Ishikawa (cell line): Measurements from ENCODE around the gene NF2.

Experiments used
- CEBPB ChIP-seq: IDR thresholded peaks from 2 replicates; pipeline ENCODE4 v1.6.1; 2012
- CREB1 ChIP-seq: IDR thresholded peaks from 2 replicates; pipeline ENCODE4 v1.6.1; 2012; ENCODE audit warnings: low read depth
- EGR1 ChIP-seq: IDR thresholded peaks from 2 replicates; pipeline ENCODE4 v1.6.1; 2012
- EP300 ChIP-seq: IDR thresholded peaks from 2 replicates; pipeline ENCODE4 v1.6.1; 2012; ENCODE audit warnings: borderline replicate concordance
- FOXM1 ChIP-seq: IDR thresholded peaks from 2 replicates; pipeline ENCODE4 v1.6.1; 2012; ENCODE audit warnings: low read depth, borderline replicate concordance
- NFIC ChIP-seq: IDR thresholded peaks from 2 replicates; pipeline ENCODE4 v1.6.1; 2012
- RAD21 ChIP-seq: IDR thresholded peaks from 2 replicates; pipeline ENCODE4 v1.6.1; 2012; ENCODE audit warnings: low read depth
- REST ChIP-seq: IDR thresholded peaks from 2 replicates; pipeline ENCODE4 v1.6.1; 2012; ENCODE audit warnings: low read depth, mild to moderate bottlenecking
- TAF1 ChIP-seq: IDR thresholded peaks from 2 replicates; pipeline ENCODE4 v1.6.1; 2012; ENCODE audit warnings: low read depth, mild to moderate bottlenecking
- TCF12 ChIP-seq: IDR thresholded peaks from 2 replicates; pipeline ENCODE4 v1.6.1; 2012; ENCODE audit warnings: low read depth
- TEAD4 ChIP-seq: IDR thresholded peaks from 2 replicates; pipeline ENCODE4 v1.6.1; 2012
- USF1 ChIP-seq: IDR thresholded peaks from 2 replicates; pipeline ENCODE4 v1.6.1; 2012
- YY1 ChIP-seq: IDR thresholded peaks from 2 replicates; pipeline ENCODE4 v1.6.1; 2012; ENCODE audit warnings: low read depth
- ZBTB7A ChIP-seq: IDR thresholded peaks from 2 replicates; pipeline ENCODE4 v1.6.1; 2012; ENCODE audit warnings: low read depth
- TF ChIP-seq, protein P1 (sequence below): IDR thresholded peaks from 2 replicates; pipeline ENCODE4 v1.6.1; 2012

NF2 gene

DNA sequence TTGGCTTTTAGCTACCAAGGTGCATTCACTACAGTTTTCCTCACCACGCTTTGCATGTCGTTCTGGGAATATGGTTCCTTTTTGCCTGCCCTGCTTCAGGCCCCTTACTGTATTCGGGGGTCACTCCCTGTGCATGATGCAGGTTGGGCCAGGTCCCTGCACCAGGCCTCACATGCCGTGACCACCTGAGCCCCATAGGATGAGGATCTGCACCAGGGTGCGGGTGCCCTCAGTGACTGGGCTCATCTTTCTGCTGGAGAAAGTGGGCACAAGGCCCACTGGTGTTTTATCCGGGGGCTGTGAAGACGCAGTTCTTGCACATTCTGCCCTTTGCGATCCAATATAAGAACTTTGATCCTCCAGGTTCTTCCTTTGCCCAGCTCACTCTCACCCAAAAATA is 70.7 kb downstream of the NF2 start:
- no peak for TF ChIP-seq CEBPB
- TF ChIP-seq, protein P1, sequence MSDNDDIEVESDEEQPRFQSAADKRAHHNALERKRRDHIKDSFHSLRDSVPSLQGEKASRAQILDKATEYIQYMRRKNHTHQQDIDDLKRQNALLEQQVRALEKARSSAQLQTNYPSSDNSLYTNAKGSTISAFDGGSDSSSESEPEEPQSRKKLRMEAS = no peak
- TF ChIP-seq USF1 = no peak
- TF ChIP-seq YY1 = no peak
- TF ChIP-seq REST = no peak
- TF ChIP-seq TCF12 = no peak

DNA sequence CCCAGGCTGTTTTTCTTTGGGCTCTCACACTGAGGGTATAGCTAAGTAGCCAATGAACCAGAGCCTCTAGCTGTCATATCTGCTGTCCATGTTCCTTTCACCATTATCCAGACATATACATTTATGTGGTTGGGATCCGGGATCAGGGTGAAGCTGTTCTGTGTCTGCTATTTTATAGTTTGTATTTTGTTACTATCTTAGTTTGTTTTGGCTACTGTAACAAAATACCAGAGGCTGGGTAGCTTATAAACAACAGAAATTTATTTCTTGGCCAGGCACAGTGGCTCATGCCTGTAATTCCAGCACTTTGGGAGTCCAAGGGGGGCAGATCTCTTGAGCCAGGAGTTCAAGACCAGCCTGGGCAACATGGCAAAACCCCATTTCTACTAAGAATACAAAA is 75.9 kb downstream of the NF2 start:
- TF ChIP-seq RAD21 (no peak), TCF12 (no peak), ZBTB7A (no peak), NFIC (no peak), CEBPB (no peak), USF1 (no peak), TAF1 (no peak), EP300 (no peak), REST (no peak), FOXM1 (no peak), EGR1 (no peak)

- TF ChIP-seq ZBTB7A (no peak), CEBPB (no peak), USF1 (no peak), REST (no peak), EGR1 (no peak), RAD21 (no peak), YY1 (no peak), TCF12 (no peak), EP300 (no peak), FOXM1 (no peak), CREB1 (no peak), TAF1 (no peak), TEAD4 (no peak), NFIC (no peak)
- TF ChIP-seq, protein P1 = no peak
These were observed 80.1 kb downstream of the NF2 start for GRCh38 chr22:29683536-29683935.

- TF ChIP-seq EP300 = no peak
- TF ChIP-seq, protein P1 = no peak
- TF ChIP-seq CREB1 = no peak
- TF ChIP-seq TCF12 = no peak
These were observed 80.8 kb downstream of the NF2 start for GRCh38 chr22:29684244-29684643.

DNA sequence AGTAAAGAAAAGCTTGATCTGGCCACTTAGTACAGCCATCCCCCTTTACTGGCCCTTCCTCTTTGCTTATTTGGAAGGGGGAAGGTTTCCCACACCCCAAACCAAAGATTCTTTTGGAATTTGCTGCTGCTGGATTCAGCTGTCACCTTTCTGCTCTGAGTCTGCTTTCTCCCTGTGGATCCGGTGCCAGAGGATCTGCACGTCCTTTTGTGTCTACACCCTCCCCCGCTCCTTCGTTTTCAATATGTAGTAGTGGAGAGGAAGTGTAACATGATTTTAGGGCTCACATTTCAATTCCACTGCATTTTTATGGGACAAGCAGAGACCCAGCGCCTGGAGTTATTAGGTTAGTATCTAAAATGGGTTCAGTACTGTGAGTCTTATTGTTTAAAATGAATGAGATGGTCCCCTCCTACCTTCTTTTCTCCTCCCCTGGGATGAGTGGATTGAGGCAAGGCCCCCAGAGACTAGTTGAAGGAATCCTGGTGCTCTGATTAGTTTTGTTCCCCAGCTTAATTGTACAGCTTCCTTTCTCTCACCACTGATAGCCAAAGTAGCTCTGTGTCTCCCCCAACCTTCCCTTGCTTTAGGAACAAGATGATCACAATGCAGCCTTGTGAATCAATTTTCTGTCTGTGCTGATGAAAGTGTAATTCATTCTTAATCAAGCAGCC is 85.9 kb downstream of the NF2 start:
- no peak for TF ChIP-seq CREB1
- TF ChIP-seq YY1 = no peak
- TF ChIP-seq CEBPB = no peak
- no peak for TF ChIP-seq NFIC
- TF ChIP-seq ZBTB7A = no peak
- TF ChIP-seq TAF1 = no peak
- no peak for TF ChIP-seq FOXM1
- TF ChIP-seq EGR1 = no peak
- TF ChIP-seq, protein P1 = no peak
- no peak for TF ChIP-seq TCF12
- TF ChIP-seq USF1 = no peak
- TF ChIP-seq REST = no peak
- TF ChIP-seq TEAD4 = no peak
